ELR (cell line): ENCODE measurements around the gene ANKRD63.

Experiments
- DNase-seq: peaks from one replicate; pipeline ENCODE4 v3.0.0-alpha.2; 2015; ENCODE audit warnings: low read depth

The ANKRD63 gene

DNA sequence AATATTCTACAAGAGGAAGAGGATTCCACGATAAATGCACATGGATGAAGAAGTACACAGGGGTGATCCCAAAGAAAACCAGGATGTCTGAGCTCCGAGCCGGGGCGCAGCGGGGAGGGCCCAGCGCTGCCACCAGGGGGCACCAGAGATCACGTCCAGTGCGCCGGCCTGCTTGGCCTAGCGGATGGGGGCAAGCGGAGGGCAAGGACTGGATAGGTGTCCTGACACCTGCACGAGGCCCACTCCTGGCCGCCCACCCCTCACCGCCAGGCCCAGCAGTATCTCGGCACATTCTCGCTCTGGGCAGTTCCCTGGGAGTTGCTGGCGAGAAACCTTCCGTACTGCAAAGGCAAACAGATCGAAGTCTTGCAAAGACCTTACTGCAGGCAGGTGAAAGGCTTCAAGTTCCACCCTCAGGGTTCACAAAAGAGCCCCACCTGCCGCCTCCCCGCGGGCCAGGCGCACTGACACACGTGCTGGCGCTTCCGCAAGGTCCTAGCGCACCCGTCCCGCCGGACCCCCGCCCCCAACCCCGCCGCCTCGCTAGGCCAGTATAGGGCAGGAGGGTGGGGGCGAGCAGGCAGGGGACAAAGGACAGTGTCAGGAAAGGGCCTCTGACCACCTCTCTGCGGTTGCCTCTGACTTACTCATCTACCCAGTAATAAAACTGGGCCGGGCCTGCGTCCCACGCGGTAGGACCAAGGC, 3.3 kb downstream of the ANKRD63 start:
- peak; percentile 63 for DNase-seq

DNA sequence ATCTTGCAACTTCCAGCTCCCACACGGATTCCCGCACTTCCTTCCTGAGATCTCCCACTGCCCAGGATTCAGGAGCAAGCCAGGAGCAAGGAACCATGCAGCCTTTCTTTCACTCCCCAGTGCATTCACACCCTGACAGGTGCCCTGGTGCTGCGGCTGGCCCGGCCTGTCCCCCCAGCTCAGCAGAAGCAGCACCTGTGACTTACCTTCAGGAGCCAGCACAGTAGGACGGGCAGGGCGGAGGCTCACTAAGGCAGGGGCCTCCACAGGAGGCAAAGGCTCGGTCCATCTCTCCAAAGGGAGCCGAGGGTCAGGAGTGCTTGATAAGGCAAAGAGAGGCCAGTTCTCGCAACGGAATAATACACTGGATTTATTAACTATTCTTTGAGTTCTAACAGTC, 4.8 kb downstream of the ANKRD63 start:
- no peak for DNase-seq

DNA sequence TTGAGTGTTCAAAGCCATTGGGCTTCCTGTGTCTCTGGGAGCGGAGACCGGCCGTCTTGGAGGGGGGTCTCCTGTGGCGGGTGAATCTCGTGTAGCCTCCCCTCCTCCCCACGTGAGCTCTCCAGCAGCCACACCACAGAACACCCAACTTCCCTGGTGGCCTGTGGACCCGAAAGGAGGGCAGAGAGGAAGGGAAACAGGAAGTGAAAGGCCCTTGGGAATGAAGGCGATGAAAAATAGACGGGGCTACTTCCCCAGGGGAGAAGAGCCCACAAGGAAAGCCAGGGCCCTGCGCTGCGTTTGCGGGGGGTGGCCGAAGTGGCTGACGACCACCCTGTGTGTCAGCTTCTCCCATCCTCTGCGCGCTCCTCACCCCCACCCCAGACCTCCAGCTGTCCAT, 5.4 kb downstream of the ANKRD63 start:
- DNase-seq = no peak

DNA sequence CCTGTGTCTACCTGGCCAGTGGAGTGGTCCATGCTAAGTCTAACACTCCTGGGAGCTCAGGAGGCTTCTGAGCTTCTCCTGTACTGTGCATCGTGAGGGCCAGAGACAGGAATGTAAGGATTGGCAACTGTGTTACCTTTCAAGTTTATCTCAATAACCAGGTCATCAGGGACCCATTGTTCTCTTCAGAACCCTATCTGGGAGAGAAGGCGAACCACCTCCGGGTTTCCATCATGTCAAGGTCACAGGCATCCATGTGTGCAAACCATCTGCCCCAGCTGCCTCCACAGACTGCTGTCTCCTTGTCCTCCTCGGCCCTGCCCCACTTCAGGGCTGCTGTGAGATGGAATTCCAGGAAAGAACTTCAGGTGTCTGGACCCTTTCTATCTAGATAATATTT, 5.9 kb downstream of the ANKRD63 start:
- no peak for DNase-seq

DNA sequence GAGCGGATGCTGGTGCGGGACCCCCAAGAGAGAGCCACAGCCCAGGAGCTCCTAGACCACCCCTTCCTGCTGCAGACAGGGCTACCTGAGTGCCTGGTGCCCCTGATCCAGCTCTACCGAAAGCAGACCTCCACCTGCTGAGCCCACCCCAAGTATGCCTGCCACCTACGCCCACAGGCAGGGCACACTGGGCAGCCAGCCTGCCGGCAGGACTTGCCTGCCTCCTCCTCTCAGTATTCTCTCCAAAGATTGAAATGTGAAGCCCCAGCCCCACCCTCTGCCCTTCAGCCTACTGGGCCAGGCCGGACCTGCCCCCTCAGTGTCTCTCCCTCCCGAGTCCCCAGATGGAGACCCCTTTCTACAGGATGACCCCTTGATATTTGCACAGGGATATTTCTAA, 6.9 kb downstream of the ANKRD63 start:
- no peak for DNase-seq

DNA sequence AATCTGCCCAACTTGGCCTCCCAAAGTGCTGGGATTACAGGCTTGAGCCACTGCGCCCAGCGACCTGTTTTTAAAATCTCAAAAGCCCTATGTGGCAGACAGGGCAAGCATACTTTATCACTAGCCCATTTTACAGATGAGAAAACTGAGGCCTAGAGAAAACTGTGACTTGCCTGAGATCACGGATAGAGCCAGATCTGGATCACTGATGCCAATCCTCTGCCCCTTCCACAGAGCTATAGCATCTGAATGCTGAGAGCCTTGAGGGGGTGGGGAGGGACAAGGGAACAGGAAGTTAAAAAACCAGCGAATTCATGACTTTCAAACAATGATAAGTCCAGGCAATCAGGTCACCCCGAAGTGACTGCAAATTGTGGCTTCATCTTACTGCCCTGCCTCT, 7.3 kb downstream of the ANKRD63 start:
- no peak for DNase-seq

DNA sequence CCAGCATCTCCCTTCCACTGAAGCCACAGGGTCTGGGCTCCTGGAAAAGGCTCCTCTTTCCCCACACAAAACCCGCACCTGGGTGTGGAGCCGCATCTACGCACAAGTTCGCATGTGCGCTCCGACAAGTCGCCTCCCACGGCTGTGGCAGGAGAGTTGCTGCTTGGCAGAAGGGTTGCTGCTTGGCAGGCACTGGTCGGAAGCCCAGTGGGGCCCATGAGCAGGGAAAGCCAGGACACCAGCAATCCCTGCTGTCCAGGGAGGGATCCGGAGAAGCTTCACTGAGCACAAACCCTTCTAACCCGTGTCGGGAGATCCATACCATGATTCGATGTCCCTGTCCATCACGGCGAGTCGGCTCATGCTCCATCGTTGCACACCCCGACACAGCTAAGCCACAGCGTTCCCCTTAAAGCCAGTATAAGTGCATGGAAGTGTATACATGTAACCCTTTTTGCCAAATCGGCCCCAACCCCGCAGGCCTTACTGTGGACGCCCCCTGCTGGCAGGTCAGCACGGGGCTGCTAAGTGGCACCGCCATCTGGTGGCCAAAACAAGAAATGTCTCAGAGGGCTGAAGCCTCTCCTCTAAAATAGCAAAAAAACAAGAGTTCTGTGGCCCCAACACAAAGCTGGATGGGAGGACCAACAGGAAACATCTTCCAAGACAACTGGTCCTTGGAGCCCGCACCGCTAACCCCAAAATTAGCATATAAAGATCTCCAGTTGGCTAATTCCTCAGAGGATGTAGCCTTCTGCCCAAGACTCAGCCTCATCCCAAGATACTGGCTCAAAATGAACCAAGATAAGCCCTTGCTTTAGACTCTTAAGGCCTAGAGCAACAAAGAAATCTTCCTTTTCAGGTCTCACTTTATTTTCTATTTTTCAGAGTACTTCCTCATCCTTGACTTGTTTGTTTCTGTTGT, 8.3 kb downstream of the ANKRD63 start:
- DNase-seq = peak; percentile 85

DNA sequence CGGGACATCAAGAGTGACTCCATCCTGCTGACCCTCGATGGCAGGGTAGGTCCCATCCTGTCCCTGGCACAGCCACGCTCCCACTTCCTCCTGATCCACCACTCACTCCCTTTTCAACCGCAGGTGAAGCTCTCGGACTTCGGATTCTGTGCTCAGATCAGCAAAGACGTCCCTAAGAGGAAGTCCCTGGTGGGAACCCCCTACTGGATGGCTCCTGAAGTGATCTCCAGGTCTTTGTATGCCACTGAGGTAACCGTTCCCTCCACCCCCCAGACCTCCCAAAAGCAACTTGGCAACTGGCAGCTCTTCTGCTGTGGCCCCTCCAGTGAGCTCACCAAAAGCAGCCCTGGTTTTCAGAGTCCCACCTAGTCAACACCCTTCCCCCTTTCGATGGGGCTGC, 9.4 kb downstream of the ANKRD63 start:
- no peak for DNase-seq

DNA sequence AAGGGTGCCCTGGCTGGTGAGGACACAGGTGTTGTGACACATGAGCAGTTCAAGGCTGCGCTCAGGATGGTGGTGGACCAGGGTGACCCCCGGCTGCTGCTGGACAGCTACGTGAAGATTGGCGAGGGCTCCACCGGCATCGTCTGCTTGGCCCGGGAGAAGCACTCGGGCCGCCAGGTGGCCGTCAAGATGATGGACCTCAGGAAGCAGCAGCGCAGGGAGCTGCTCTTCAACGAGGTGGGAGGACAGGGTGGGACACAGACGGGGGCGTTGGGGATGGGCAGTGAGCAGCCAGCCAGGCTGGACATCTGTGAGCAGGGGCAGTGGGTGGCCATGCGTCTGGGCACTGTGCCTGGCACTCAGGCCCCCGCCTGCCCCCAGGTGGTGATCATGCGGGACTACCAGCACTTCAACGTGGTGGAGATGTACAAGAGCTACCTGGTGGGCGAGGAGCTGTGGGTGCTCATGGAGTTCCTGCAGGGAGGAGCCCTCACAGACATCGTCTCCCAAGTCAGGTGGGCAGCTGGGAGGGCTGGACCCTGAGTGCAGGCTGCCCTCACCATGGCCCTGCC, 10.3 kb downstream of the ANKRD63 start:
- DNase-seq = peak; percentile 46

DNA sequence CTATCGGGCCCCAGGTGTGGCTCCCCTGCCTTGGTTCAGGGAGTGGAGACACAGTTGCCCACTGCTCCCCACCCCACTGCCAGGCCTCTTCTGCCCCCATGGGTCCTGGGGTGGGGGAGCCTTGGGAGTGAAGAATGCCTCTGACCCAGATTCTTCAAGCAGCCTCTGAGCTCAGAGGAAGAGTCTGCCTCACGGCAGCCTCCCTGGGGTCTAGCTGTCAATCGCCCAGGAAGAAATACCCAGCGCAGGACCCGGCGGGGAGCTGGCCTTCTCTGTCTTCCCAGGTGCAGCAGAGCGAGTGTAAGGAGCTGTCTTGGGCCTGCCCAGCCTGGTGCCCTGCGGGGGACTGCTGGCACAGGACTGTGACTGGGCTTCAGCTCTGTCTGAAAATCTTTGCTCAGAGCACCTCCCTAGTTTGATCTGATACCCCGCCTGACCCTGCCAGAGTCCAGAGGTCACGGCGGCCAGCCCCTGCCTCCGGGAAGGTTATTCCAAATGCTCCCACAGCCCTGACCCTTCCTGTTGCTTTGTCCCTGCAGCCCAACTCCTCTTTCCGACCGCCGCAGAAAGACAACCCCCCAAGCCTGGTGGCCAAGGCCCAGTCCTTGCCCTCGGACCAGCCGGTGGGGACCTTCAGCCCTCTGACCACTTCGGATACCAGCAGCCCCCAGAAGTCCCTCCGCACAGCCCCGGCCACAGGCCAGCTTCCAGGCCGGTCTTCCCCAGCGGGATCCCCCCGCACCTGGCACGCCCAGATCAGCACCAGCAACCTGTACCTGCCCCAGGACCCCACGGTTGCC, 11.0 kb downstream of the ANKRD63 start:
- DNase-seq = no peak

DNA sequence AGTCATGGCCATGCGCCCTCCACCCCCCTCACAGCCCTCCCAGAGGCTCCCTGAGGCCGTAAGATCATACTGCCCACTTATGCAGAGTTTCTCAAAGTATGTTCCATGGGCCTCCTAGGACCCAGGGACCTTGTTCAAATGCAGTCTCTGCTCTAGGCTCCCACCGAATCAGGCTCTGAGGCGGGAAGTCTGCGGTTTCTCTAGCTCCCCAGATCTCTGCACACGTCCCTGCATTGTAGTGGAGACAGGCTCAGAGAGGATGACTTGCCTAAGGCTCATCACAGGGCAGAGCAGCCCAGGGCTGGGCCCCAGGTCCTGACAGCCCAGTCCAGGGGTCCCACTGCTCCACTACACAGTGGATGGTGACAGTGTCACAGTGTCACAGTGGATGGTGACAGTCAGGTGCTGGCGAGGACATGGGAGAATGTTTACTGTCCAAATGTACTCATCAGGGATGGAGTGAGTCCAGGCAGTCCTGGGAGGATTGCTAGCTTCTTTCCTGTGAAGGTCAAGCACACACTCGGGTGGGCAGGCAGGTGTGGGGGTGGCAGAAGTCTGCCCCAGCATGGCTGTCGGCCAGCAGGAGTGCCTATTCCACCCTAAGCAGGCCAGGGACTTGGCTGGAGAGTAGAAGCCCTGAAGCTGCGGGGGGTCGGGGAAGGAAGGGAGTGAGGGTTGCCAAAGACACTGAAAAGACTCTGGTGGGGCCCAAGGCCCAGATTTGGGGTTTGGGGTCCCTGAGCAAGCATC, 12.4 kb downstream of the ANKRD63 start:
- no peak for DNase-seq

DNA sequence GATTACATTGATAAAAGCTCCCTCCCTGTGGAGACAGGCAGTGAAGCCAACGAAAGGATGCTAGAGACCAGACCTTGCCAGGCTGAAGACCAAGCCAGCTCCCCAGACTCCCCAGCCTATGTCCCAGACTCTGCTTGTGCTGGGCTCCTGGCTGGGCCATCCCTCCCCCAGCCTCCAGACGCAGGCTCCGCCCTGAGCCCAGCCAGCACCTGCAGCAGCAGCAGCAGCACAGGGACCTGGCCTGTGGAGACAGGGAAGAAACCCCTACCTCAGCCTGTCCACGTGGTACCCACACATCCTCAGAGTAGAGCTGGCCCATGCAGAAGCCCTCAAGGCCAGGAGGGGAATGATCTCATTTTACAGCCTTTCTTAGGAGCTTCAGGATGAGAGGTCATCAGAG, 13.3 kb downstream of the ANKRD63 start:
- DNase-seq = no peak

DNA sequence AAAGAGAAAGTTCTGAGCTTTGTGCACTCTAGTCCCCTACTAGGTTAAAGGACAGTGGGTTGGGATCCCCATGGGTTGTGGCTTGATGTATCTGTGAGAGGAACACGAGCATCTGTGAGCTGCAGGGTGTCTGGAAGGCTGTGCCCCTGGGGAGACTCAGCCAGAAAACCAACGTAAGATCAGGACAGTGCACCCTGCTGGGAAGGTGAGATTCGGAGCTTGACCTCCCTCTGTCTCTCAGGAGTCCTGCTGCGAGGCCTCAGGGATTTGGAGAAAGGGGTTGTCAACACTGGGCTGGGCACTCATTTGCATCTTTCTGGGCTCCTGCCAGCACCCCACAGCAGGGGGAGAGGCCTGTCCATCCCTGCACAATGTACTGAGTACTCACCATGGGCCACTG, 15.2 kb downstream of the ANKRD63 start:
- DNase-seq = no peak

DNA sequence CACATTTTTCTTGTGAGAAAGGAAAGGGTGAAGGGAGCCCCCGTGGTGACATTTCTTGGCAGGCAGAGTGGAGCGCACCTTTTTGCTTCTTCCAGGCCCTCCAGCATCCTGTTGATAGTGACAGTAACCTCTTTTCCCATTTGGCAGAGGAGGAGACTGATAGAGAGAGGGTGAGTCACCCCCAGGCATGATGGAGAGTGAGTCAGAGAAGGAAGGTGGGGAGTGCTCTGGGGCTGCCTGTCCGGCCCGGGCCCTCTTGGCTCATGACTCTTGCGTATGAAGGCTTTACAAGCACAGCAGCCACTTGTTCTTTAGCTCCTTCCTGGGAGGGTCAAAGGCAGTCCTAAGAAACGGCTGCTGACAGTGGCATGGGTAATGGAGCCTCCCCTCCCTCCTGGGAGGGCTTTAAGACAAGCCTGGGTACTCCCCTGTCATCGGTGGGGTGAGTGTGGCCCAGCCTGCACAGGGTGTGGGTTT, 16.0 kb downstream of the ANKRD63 start:
- DNase-seq = peak; percentile 95

DNA sequence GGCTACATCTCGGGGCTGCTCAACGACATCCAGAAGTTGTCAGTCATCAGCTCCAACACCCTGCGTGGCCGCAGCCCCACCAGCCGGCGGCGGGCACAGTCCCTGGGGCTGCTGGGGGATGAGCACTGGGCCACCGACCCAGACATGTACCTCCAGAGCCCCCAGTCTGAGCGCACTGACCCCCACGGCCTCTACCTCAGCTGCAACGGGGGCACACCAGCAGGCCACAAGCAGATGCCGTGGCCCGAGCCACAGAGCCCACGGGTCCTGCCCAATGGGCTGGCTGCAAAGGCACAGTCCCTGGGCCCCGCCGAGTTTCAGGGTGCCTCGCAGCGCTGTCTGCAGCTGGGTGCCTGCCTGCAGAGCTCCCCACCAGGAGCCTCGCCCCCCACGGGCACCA, 17.0 kb downstream of the ANKRD63 start:
- DNase-seq = no peak

DNA sequence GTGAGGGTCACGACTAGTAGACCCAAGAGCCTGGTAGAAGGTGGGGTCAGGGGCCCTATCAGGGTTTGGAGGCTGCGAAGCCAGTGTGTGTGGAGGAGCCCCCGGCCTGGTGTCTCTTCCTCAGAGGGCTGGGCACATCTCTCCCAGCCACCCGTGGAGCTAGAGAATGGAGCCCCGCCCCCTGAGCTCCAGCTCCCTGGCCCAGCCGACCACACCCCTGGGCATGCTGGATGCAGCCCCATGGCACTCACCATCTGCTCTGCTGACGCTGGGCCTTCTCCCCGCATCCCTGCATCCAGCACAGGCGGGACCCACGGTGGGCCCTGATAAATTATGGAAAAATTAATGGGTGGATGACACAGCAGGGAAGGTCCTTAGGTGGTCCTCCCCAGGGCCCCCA, 17.5 kb downstream of the ANKRD63 start:
- no peak for DNase-seq

DNA sequence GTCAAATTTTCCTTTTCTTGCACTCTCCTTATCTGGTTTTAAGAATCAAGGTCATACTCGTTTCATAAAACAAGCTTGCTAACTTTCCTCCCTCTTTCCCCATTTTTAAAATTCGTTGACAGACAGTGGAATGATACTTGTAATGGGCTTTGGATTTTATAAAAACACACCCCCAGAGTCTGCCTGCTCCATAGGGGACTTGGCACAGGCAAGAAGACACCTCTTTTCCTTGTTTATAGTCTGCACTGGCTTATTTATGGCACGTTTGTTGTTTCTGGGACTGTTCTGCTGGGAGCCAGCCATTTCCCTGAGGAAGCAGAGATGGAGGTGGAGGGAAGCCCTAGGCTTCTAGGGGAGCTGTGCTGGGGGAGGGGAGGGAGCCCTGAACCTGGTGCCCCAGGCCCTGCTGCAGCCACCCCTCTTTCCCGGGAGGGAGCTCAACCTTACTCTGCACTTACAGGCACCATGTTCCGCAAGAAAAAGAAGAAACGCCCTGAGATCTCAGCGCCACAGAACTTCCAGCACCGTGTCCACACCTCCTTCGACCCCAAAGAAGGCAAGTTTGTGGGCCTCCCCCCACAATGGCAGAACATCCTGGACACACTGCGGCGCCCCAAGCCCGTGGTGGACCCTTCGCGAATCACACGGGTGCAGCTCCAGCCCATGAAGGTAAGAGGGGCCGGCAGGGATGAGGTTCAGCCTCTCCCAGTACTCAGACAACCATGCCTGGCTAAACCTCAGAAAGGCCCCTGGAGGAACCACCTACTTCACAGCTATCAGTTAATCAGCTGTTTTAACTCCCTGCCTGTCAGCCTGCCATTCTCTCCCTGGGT, 18.3 kb downstream of the ANKRD63 start:
- DNase-seq = no peak

DNA sequence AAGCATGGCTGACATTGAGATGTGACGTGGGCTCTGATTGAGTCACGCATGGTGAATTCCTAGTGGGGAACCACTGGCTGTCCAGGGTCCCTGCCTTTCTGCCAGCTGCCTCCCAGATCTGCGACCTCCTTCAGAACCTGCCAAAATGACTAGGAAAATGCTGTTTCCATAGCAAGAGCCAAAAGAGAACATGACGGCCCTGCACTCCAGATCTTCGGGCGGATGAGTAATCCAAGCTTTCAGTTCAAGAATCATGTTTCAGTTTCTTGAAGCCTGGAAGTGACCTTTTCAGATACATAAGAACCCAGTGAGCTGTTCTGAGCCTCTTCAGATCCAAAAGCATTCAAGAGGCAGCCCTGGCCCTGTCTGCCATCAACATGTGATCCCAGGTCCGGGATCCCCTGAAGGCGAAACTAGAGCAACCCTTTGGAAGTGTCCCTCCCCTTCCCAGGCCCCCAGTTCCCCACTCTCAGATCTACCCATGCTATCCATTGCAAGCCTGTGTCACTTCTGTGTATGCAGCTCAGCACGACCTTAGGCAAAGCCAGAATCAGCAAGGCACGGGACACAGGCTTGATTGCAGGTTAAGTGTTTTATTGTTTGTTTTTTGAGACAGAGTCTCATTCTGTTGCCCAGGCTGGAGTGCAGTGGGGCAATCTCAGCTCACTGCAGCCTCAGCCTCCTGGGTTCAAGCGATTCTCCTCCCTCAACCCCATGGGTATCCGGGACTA, 19.7 kb downstream of the ANKRD63 start:
- peak; percentile 66 for DNase-seq

DNA sequence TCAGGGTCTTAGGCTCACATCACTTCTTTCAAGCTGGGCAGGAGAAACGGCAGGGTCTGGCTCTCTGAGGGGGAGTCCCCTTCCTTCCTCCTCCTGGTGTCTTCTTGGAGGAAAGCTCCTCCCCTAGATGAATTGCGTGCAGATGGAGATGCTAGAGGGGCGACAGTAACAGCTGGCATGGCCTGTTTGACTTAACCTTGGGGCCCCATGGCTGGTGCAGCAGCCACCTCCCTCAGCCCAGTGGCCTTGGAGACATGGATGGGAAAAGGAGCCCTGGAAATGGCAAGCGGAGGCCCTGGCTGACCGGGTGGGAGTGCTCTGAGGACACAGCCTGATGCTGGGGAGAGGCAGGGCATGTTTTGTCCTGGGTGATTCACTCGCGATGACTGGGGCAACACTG, 23.8 kb downstream of the ANKRD63 start:
- DNase-seq = peak; percentile 44

DNA sequence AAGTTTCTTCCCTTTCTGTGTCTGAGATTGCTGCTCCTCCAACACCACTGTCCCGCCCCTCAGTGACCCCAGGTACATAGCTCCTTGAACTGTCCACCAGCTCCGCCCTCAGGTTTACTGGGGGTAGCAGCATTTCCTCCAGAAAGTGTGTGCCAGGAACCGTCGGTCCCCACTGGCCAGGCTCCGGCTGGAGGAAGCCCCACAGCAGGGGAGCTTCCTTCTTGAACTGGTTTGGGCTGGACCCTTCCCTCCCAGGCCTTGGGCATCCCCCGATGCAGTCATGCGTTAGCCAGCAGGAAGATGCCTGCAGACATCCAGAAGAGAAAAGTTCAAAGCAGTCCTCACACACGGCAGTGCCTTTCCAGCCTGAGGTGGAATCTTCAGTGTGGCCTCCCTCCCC, 24.3 kb downstream of the ANKRD63 start:
- DNase-seq = peak; percentile 50
